SK-MEL-5 (cell line): ENCODE measurements around the gene SPATA9. TPM values are rescaled to one million over a fixed set of nuclear protein-coding genes. Genes with fewer than 3 reads are reported as not detected.
"Not testable (repeated sequence)": the region's sequence is repeated elsewhere in the genome, so short reads cannot be mapped to it uniquely, and the experiment has no call there.

Experiments used
- DNase-seq: peaks from one replicate; pipeline ENCODE4 v3.0.0-alpha.2; 2016; ENCODE audit warnings: low read depth, low spot score
- in situ Hi-C: cut with HindIII; loops from 2 replicates; pipeline ENCODE4 v1.10.0; 2016; ENCODE audit warnings: low sequenced_read_pairs, high pct_unique_total_duplicates, low pct_unique_long_range_greater_than_20kb
- total RNA-seq: library from RNA; depleted of rRNA; stranded (reverse); fragments of >200 nt; shearing (Covaris generic); gene quantifications from 2 replicates; pipeline ENCODE4 v1.2.3, GENCODE V29; 2014

SPATA9 gene
- total RNA-seq, 1 experiment from 2014 or later, result not detected

GRCh38 chr5:95664204-95664786 lies 18.5 kb downstream of the SPATA9 start:
- in situ Hi-C loops, result loop anchor here (25.0 kb wide), 1 partner anchor 98 kb away; no protein-coding TSS in a partner anchor
- peak; percentile 53 for DNase-seq

- DNase-seq, result no peak
- in situ Hi-C loops, result loop anchor here (25.0 kb wide), 1 partner anchor 99 kb away; no protein-coding TSS in a partner anchor
Observed at GRCh38 chr5:95662946-95663345, 19.8 kb downstream of the SPATA9 start.

- in situ Hi-C loops, result loop anchor here (25.0 kb wide), 1 partner anchor 102 kb away; no protein-coding TSS in a partner anchor
- no peak for DNase-seq
Observed at GRCh38 chr5:95660060-95660459, 22.7 kb downstream of the SPATA9 start.

DNA sequence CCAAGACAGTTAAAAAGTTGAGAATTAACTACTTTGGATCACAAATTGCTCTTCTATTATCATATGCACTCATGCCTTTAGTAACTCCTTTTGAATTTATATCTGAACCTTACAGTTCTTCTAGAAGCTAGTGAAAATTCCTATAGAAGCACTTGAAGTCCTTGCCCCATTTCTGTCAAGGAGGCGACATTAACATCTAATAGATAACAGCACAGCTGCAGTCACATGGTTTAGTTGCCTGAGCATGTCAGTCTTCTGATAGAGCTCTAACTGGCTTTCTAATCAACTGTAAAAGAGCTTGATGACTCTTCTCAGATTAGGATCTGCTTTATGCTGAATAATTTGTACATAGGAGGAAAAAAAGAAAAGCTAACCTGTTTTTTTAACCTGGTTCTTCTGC lies 27.2 kb downstream of the SPATA9 start:
- in situ Hi-C loops, result loop anchor here (25.0 kb wide), 1 partner anchor 107 kb away; no protein-coding TSS in a partner anchor
- no peak for DNase-seq

- in situ Hi-C loops, result loop anchor here (25.0 kb wide), 1 partner anchor 108 kb away; no protein-coding TSS in a partner anchor
- no peak for DNase-seq
Observed at GRCh38 chr5:95654196-95654595, 28.6 kb downstream of the SPATA9 start.

- in situ Hi-C loops, result loop anchor here (25.0 kb wide), 1 partner anchor 109 kb away; no protein-coding TSS in a partner anchor
- no peak for DNase-seq
Observed at GRCh38 chr5:95652849-95653248, 29.9 kb downstream of the SPATA9 start.

- in situ Hi-C loops, result loop anchor here (25.0 kb wide), 1 partner anchor 112 kb away; no protein-coding TSS in a partner anchor
- no peak for DNase-seq
Observed at GRCh38 chr5:95649842-95650620, 32.8 kb downstream of the SPATA9 start.

- in situ Hi-C loops, result no loop called here
- DNase-seq, result no peak
Observed at GRCh38 chr5:95649274-95649673, 33.5 kb downstream of the SPATA9 start.

GRCh38 chr5:95647886-95648860 lies 34.6 kb downstream of the SPATA9 start:
- in situ Hi-C loops, result no loop called here
- no peak for DNase-seq

DNA sequence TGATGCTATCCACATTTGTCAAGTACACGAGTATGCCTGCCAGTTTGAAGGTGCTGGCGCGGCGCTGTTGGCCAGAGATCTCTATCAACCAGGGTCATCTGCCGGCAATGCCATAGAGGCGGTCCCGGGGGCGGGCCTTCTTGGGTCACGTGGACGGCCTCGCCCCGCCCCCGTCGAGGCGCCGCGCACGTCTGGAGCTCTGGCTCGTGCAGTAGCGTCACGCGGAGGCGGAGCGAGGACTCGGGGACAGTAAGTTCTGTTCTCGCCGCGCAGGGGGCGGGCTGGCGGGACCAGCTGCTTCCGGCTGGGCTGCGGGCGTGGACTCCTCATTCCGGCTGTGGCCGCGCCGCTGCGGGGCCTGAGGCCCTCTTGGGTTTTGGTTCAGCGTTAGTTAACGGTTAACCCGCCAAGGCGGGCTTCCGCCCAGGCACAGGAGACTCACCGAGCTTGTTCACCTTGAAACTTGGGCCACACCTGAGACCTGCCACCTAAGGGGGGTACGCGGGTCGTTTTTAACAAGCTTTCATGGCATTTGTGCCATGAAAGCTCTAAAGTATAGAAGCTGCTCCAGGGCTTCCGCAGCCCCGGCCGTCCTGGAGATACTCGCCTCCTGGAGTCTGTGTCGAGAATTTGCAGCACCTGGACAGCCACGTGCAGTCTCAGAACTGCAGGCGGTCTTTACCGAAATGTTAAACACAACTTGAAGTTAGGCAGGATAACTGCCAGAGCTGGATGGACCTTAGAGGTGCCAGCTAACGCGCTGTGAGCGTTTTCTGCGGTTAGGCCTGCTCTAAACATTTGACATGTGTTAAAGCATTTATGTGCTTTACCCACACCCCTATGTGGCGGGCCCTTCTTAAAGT lies 36.0 kb downstream of the SPATA9 start, which contains the start of gene RFESD:
TSS of gene RFESD (plus strand) at position 209 of the 863 bp plus-strand sequence. CDS start 5,495 bp downstream, outside the sequence.
- peak; percentile 89 for DNase-seq

DNA sequence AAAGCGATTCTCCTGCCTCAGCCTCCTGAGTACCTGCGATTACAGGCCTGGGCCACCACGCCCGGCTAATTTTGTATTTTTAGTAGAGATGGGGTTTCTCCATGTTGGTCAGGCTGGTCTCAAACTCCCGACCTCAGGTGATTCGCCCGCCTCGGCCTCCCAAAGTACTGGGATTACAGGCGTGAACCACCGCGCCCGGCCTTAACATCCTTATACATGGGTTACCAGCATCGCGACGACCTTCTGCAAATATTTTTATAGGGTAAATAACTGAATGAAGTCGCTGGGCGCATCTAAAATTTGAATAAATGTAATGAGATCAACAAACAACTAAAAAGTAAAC lies 36.6 kb downstream of the SPATA9 start:
- DNase-seq, in situ Hi-C loops: not testable (repeated sequence)

More for the DNA sequence above, 36.0 kb downstream of the SPATA9 start, which contains the start of gene RFESD:
- in situ Hi-C loops, result no loop called here

- DNase-seq, result peak; percentile 81
- in situ Hi-C loops, result no loop called here
Observed at GRCh38 chr5:95644351-95645042, 38.3 kb downstream of the SPATA9 start.

DNA sequence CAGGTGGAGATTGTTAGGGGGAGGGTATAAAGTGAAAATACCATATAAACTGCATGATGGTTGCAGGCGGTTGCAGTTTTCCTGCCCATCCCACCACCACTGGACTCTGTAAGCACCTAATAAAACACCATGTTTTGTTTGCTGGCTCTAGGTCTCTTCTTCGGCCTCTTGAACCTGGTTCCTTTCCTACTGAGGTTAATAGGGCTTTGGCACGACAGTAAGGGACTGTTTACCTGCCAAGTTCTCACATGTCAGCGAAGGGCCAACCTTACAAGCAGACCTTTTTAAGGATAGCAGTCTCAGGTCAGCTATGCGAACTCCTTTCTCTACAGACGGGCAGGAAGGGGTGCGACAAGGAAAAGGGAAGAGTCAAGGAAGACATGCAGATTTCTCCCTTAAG lies 39.6 kb downstream of the SPATA9 start:
- no peak for DNase-seq

GRCh38 chr5:95641741-95642220 lies 41.0 kb downstream of the SPATA9 start:
- DNase-seq, result no peak
- in situ Hi-C loops, result no loop called here

More for the DNA sequence above, 39.6 kb downstream of the SPATA9 start:
- in situ Hi-C loops, result no loop called here

DNA sequence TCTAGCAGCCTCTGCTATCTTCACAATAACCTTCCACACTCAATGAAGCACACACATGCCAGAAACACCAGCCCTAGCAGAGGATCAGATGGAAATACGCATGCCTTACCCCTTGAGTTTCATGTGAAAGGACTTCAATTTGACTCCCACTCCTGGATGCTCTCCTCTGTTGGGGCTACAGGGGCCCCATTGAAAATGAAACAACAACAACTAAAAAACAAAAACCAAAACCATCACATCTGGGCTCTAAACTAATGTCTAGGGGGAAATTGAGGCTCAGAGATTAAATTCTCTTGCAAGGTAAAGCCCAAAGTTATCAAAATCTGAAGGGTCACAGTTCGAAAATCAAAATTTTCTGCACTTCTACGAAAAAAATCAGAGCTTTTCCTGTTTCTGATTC lies 44.2 kb downstream of the SPATA9 start:
- no peak for DNase-seq
- in situ Hi-C loops, result no loop called here

DNA sequence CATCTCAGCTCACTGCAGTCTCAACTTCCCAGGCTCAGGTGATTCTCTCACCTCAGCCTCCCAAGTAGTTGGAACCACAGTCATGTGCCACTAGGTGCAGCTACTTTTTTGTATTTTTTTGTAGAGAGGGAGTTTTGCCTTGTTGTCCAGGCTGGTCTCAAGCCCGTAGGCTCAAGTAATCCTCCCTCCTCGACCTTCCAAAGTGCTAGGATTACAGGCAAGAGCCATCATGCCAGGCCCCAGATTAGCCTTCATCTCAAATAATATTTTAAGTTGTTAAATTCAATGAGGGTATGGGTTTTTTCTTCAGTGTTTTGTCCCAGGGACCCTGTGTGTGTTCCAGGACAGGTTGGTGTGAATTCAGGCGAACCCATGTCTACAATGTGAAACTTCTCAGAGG lies 48.7 kb downstream of the SPATA9 start:
- DNase-seq, result no peak
- in situ Hi-C loops, result no loop called here
